ENCODE data around the gene NTN1. TPM values are rescaled to one million over a fixed set of nuclear protein-coding genes. Genes with fewer than 3 reads are reported as not detected.

Gene NTN1
- total and polyA plus RNA-seq, 2 experiments from 2014 or later, result 0.16 to 0.60 TPM

DNA sequence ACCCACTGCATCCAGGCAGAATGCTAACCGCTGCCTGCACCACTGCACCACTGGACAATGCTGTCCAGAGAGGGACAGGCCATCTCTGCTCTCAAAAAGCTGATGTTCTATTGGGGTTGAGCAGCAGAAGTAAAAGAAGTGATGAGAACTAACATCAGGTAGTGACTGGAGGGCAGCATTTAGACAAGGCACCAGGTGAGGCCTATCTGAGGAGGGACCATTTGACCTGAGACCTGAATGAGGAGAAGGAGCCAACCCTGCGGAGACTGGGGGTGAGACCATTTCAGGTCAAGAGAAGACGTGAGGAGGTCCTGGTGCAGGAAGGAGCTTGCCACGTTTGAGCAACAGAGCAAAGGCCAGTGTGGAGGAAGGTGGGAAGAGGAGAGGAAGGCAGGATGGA lies 34.0 kb downstream of the NTN1 start:
- H3K27ac ChIP-seq, result no peak overlapping the region
- TF ChIP-seq, protein P1, sequence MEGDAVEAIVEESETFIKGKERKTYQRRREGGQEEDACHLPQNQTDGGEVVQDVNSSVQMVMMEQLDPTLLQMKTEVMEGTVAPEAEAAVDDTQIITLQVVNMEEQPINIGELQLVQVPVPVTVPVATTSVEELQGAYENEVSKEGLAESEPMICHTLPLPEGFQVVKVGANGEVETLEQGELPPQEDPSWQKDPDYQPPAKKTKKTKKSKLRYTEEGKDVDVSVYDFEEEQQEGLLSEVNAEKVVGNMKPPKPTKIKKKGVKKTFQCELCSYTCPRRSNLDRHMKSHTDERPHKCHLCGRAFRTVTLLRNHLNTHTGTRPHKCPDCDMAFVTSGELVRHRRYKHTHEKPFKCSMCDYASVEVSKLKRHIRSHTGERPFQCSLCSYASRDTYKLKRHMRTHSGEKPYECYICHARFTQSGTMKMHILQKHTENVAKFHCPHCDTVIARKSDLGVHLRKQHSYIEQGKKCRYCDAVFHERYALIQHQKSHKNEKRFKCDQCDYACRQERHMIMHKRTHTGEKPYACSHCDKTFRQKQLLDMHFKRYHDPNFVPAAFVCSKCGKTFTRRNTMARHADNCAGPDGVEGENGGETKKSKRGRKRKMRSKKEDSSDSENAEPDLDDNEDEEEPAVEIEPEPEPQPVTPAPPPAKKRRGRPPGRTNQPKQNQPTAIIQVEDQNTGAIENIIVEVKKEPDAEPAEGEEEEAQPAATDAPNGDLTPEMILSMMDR (IDR thresholded peaks at IDR 0.05; ENCODE audit: low read depth, low read length), result no peak
- H3K4me3 ChIP-seq, result no peak overlapping the region
- no peaks in the 10 kb centered on the region for H3K9me3 ChIP-seq (ENCODE audit: low read depth)
- no peaks in the 10 kb centered on the region for H3K4me1 ChIP-seq (ENCODE audit: low read depth)
- H3K27me3 ChIP-seq, result peaks cover 29% of the 10 kb centered on the region
- DNase-seq (ENCODE audit: low read depth in 1 of 2, low spot score in 1 of 2), result no peak
- no peaks in the 10 kb centered on the region for H3K36me3 ChIP-seq

DNA sequence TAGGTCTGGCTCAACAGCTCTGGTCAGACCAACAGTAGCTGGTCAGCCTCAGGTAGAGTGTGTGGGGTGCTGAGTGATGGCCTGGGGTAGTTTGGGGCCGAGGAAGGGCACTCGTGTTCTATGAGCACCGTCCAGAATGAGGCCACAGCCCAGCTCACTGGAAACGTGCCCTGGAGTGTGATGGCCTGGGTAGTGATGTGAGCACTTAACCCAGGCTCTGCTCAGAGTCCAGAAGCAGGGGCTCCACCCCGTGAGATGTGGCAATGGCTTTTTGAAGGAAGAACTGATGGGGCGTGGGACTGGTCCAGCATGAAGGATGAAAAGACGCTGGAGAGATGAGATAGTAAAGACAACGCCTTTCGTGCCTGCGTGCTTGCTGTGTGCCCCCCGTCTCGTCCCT lies 35.3 kb downstream of the NTN1 start:
- no peak overlapping the region for H3K4me3 ChIP-seq
- no peak for DNase-seq (ENCODE audit: low read depth in 1 of 2, low spot score in 1 of 2)
- H3K27ac ChIP-seq, result no peak overlapping the region
- no peaks in the 10 kb centered on the region for H3K36me3 ChIP-seq
- H3K9me3 ChIP-seq (ENCODE audit: low read depth), result no peaks in the 10 kb centered on the region
- TF ChIP-seq, protein P1 (IDR thresholded peaks at IDR 0.05; ENCODE audit: low read depth, low read length), result no peak
- peaks cover 29% of the 10 kb centered on the region for H3K27me3 ChIP-seq
- no peaks in the 10 kb centered on the region for H3K4me1 ChIP-seq (ENCODE audit: low read depth)

DNA sequence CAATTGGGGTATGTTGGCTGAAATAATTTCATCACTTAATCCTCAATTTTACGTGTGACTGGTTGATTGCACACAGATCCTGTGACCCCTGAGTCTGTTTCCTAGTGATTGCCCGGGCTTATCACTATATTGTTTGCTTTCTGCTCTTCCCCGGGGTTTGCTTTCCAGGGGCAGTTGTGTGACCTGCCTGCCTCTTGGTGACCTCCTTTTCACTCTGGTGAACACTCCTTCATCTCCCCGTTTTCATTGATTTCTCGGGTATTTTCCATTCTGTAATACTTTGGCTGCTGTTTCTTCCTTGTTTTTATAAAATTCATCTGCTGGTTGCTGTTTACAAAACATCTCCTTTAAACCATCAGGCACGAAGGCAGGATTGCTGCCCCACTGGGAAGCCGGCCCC lies 36.0 kb downstream of the NTN1 start:
- no peak overlapping the region for H3K27ac ChIP-seq
- DNase-seq (ENCODE audit: low read depth in 1 of 2, low spot score in 1 of 2), result no peak
- H3K4me3 ChIP-seq, result no peak overlapping the region
- H3K36me3 ChIP-seq, result no peaks in the 10 kb centered on the region
- H3K27me3 ChIP-seq, result peaks cover 29% of the 10 kb centered on the region
- TF ChIP-seq, protein P1 (IDR thresholded peaks at IDR 0.05; ENCODE audit: low read depth, low read length), result no peak
- no peaks in the 10 kb centered on the region for H3K9me3 ChIP-seq (ENCODE audit: low read depth)
- H3K4me1 ChIP-seq (ENCODE audit: low read depth), result no peaks in the 10 kb centered on the region

DNA sequence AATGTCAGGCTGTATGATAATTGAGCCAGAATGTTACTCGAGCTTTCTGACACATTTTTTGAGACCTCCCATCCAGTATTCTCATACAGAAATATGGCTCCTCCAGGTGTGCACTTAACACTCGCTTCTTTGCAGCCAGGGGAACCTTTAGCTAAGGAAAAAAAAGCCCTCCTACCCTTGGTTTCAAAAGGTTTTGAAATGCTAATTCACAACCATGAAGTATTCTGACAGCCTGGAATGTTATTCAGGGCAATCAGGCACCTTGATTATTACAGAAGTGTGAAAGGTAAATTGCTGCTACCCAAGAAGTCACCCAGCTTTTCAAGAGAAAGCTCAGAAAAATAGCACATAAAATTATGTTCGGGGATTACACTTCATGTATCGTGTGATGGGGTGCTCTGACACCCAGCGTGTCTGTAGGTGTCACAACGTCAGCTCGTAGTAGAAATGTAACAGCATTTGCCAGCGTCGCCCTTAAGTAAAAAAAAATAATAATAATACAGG lies 41.1 kb downstream of the NTN1 start:
- TF ChIP-seq, protein P1 (IDR thresholded peaks at IDR 0.05; ENCODE audit: low read depth, low read length), result no peak
- Histone ChIP-seq H3K4me1 (ENCODE audit: low read depth) (no peaks in the 10 kb centered on the region), H3K4me3 (no peak overlapping the region), H3K27ac (no peak overlapping the region), H3K27me3 (no peaks in the 10 kb centered on the region), H3K9me3 (ENCODE audit: low read depth) (no peaks in the 10 kb centered on the region), H3K36me3 (no peaks in the 10 kb centered on the region)
- DNase-seq (ENCODE audit: low read depth in 1 of 2, low spot score in 1 of 2), result no peak

DNA sequence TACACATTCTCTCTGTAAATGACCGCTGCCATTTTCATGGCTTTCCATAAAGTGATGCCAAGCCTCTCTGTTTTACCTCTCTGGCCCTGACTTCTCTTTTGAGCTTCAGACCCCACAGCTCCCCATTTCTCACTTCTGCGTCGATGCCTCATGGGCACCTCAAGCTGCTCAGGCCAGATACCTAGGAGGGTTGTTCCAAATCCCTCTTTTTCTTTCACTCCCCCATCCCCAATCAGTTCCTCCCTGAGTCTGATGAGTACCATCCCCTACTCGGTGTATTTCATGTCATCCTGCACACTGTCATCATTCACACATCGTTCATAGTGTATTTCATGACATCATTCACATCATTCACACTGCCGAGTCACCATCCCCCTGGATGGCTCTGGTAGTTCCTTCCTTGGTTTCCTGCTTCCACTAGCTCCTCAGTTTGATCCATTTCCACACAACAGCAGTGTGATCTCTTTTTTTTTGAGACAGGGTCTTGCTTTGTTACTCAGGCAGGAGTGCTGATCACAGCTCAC lies 43.1 kb downstream of the NTN1 start:
- Histone ChIP-seq H3K9me3 (ENCODE audit: low read depth) (no peaks in the 10 kb centered on the region), H3K27me3 (no peaks in the 10 kb centered on the region), H3K27ac (no peak overlapping the region), H3K36me3 (no peaks in the 10 kb centered on the region), H3K4me1 (ENCODE audit: low read depth) (no peaks in the 10 kb centered on the region), H3K4me3 (no peak overlapping the region)
- TF ChIP-seq, protein P1 (IDR thresholded peaks at IDR 0.05; ENCODE audit: low read depth, low read length), result no peak
- DNase-seq (ENCODE audit: low read depth in 1 of 2, low spot score in 1 of 2), result no peak

Measured in cardiac muscle cell (in vitro differentiated cells and primary cell).